Measurements from ENCODE around the gene CDKN2C.
A peak's percentile ranks its signal among the peaks of the same experiment; 100 is the strongest.

The CDKN2C gene

GRCh38 chr1:50964863-50965262 lies 5.2 kb upstream of the CDKN2C start:
- peaks cover 0 to 13% of the 10 kb centered on the region in 2 donors for H3K4me1 ChIP-seq (ENCODE audit: control insufficient read depth in 1 of 2, insufficient read depth in 2 of 2, low read length in 2 of 2)
- H3K36me3 ChIP-seq (ENCODE audit: control insufficient read depth in 1 of 2, insufficient read depth in 2 of 2, low read length in 2 of 2), result no peaks in the 10 kb centered on the region
- no peak overlapping the region for H3K27ac ChIP-seq (ENCODE audit: low read depth, low read length)
- no peak overlapping the region for H3K4me3 ChIP-seq (ENCODE audit: low read depth in 1 of 2, low read length in 2 of 2)
- H3K9me3 ChIP-seq (ENCODE audit: control insufficient read depth in 1 of 2, low read length in 2 of 2), result no peaks in the 10 kb centered on the region
- no peak overlapping the region for H3K9ac ChIP-seq (ENCODE audit: low read depth in 1 of 2, low read length in 2 of 2)
- no peaks in the 10 kb centered on the region for H3K27me3 ChIP-seq (ENCODE audit: control insufficient read depth in 1 of 2, insufficient read depth in 2 of 2, low read length in 2 of 2)

DNA sequence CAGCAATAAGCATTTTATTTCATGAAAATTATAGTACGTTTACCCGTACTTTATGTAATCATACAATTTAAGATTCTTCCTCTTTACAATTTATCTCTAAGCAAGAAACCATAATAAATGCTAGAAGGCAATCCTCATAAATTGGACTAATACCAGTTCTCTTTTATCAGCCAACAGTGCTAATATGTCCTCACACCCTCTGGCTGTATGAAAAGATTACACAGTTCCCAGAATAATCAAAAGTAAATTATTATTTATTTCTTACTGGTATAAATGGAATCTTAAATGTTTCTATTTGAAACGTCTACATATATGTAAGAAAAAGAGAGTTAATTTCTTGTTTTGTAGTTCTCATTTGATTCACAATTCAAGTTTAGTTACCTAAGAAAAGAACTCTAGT lies 3.1 kb upstream of the CDKN2C start:
- H3K9me3 ChIP-seq (ENCODE audit: control insufficient read depth in 1 of 2, low read length in 2 of 2), result no peaks in the 10 kb centered on the region
- H3K4me1 ChIP-seq (ENCODE audit: control insufficient read depth in 1 of 2, insufficient read depth in 2 of 2, low read length in 2 of 2), result peaks cover 0 to 12% of the 10 kb centered on the region in 2 donors
- H3K4me3 ChIP-seq (ENCODE audit: low read depth in 1 of 2, low read length in 2 of 2), result peak overlapping the region in 1 of 2 donors; percentile 99
- peak overlapping the region in 1 of 2 donors; percentile 86 for H3K9ac ChIP-seq (ENCODE audit: low read depth in 1 of 2, low read length in 2 of 2)
- no peaks in the 10 kb centered on the region for H3K27me3 ChIP-seq (ENCODE audit: control insufficient read depth in 1 of 2, insufficient read depth in 2 of 2, low read length in 2 of 2)
- no peak overlapping the region for H3K27ac ChIP-seq (ENCODE audit: low read depth, low read length)
- H3K36me3 ChIP-seq (ENCODE audit: control insufficient read depth in 1 of 2, insufficient read depth in 2 of 2, low read length in 2 of 2), result no peaks in the 10 kb centered on the region

- Histone ChIP-seq H3K4me1 (ENCODE audit: control insufficient read depth in 1 of 2, insufficient read depth in 2 of 2, low read length in 2 of 2) (peaks cover 0 to 12% of the 10 kb centered on the region in 2 donors), H3K27ac (ENCODE audit: low read depth, low read length) (peak overlapping the region; percentile 99), H3K36me3 (ENCODE audit: control insufficient read depth in 1 of 2, insufficient read depth in 2 of 2, low read length in 2 of 2) (no peaks in the 10 kb centered on the region), H3K9ac (ENCODE audit: low read depth in 1 of 2, low read length in 2 of 2) (peak overlapping the region; percentile 70 to 86), H3K27me3 (ENCODE audit: control insufficient read depth in 1 of 2, insufficient read depth in 2 of 2, low read length in 2 of 2) (no peaks in the 10 kb centered on the region), H3K9me3 (ENCODE audit: control insufficient read depth in 1 of 2, low read length in 2 of 2) (no peaks in the 10 kb centered on the region), H3K4me3 (ENCODE audit: low read depth in 1 of 2, low read length in 2 of 2) (peak overlapping the region; percentile 99)
Observed at GRCh38 chr1:50967416-50968157, 2.5 kb upstream of the CDKN2C start.

GRCh38 chr1:50968158-50968820 lies 1.8 kb upstream of the CDKN2C start:
- Histone ChIP-seq H3K4me1 (ENCODE audit: control insufficient read depth in 1 of 2, insufficient read depth in 2 of 2, low read length in 2 of 2) (peaks cover 0 to 12% of the 10 kb centered on the region in 2 donors), H3K9me3 (ENCODE audit: control insufficient read depth in 1 of 2, low read length in 2 of 2) (no peaks in the 10 kb centered on the region)

DNA sequence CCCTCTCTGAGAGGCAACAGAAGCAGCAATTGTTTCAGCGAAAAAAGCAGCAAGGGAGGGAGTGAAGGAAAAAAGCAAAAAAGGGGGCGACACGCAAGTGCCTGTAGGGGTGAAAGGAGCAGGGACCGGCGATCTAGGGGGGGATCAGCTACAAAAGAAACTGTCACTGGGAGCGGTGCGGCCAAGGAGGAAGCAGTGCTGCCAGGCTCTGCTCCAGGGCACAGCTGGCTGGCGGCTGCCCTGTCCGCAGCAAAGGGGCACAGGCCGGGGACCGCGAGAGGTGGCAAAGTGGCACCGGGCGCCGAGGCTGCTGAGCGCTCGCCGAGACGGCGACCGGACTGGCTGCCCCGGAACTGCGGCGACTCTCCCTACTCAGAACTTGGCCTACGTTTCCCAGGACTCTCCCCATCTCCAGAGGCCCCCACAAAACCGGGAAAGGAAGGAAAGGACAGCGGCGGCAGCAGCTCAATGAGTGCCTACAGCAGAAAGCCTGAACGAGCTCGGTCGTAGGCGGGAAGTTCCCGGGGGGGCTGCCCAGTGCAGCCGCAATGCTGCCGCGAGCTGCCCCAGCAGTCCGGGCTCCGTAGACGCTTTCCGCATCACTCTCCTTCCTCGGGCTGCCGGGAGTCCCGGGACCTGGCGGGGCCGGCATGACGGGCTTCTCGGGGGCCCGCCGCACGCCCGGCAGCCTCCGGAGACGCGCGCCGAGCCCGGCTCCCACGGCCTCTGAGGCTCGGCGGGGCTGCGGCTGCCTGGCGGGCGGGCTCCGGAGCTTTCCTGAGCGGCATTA lies 1.0 kb upstream of the CDKN2C start:
- H3K27ac ChIP-seq (ENCODE audit: low read depth, low read length), result peak overlapping the region; percentile 83
- no peaks in the 10 kb centered on the region for H3K27me3 ChIP-seq (ENCODE audit: control insufficient read depth in 1 of 2, insufficient read depth in 2 of 2, low read length in 2 of 2)
- H3K9me3 ChIP-seq (ENCODE audit: control insufficient read depth in 1 of 2, low read length in 2 of 2), result no peaks in the 10 kb centered on the region
- H3K9ac ChIP-seq (ENCODE audit: low read depth in 1 of 2, low read length in 2 of 2), result peak overlapping the region; percentile 86 to 98
- peak overlapping the region; percentile 99 for H3K4me3 ChIP-seq (ENCODE audit: low read depth in 1 of 2, low read length in 2 of 2)
- H3K36me3 ChIP-seq (ENCODE audit: control insufficient read depth in 1 of 2, insufficient read depth in 2 of 2, low read length in 2 of 2), result no peaks in the 10 kb centered on the region
- peaks cover 0 to 12% of the 10 kb centered on the region in 2 donors for H3K4me1 ChIP-seq (ENCODE audit: control insufficient read depth in 1 of 2, insufficient read depth in 2 of 2, low read length in 2 of 2)

More at GRCh38 chr1:50968158-50968820, 1.8 kb upstream of the CDKN2C start:
- Histone ChIP-seq H3K9ac (ENCODE audit: low read depth in 1 of 2, low read length in 2 of 2) (peak overlapping the region; percentile 86 to 98), H3K4me3 (ENCODE audit: low read depth in 1 of 2, low read length in 2 of 2) (peak overlapping the region; percentile 99), H3K36me3 (ENCODE audit: control insufficient read depth in 1 of 2, insufficient read depth in 2 of 2, low read length in 2 of 2) (no peaks in the 10 kb centered on the region), H3K27me3 (ENCODE audit: control insufficient read depth in 1 of 2, insufficient read depth in 2 of 2, low read length in 2 of 2) (no peaks in the 10 kb centered on the region), H3K27ac (ENCODE audit: low read depth, low read length) (peak overlapping the region; percentile 99)

DNA sequence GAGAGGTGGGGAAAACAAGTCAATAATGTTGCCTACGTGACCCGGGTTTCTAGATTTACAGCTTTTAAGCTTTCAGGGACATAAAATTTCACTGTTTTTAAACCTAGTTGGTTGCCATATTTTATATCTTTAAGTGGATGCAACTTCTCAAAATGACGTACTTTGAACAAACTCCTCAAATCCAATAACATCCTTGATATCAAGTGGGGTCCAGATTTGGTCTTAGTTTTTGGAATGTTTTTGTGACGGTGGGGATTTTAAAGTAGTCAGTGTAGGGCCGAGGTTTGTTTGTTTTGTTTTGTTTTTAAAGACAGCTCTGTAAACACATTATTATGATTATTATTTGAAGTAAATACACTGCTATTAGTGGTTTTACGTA lies 453 bp downstream of the CDKN2C start:
- peaks cover 0 to 12% of the 10 kb centered on the region in 2 donors for H3K4me1 ChIP-seq (ENCODE audit: control insufficient read depth in 1 of 2, insufficient read depth in 2 of 2, low read length in 2 of 2)

GRCh38 chr1:50970931-50971582 lies 1.0 kb downstream of the CDKN2C start:
- Histone ChIP-seq H3K9ac (ENCODE audit: low read depth in 1 of 2, low read length in 2 of 2) (peak overlapping the region; percentile 86 to 98), H3K4me3 (ENCODE audit: low read depth in 1 of 2, low read length in 2 of 2) (peak overlapping the region; percentile 99), H3K9me3 (ENCODE audit: control insufficient read depth in 1 of 2, low read length in 2 of 2) (no peaks in the 10 kb centered on the region), H3K36me3 (ENCODE audit: control insufficient read depth in 1 of 2, insufficient read depth in 2 of 2, low read length in 2 of 2) (no peaks in the 10 kb centered on the region), H3K4me1 (ENCODE audit: control insufficient read depth in 1 of 2, insufficient read depth in 2 of 2, low read length in 2 of 2) (peaks cover 0 to 12% of the 10 kb centered on the region in 2 donors), H3K27me3 (ENCODE audit: control insufficient read depth in 1 of 2, insufficient read depth in 2 of 2, low read length in 2 of 2) (no peaks in the 10 kb centered on the region), H3K27ac (ENCODE audit: low read depth, low read length) (no peak overlapping the region)

More for the DNA sequence above, 453 bp downstream of the CDKN2C start:
- no peaks in the 10 kb centered on the region for H3K27me3 ChIP-seq (ENCODE audit: control insufficient read depth in 1 of 2, insufficient read depth in 2 of 2, low read length in 2 of 2)
- no peaks in the 10 kb centered on the region for H3K36me3 ChIP-seq (ENCODE audit: control insufficient read depth in 1 of 2, insufficient read depth in 2 of 2, low read length in 2 of 2)
- H3K27ac ChIP-seq (ENCODE audit: low read depth, low read length), result peak overlapping the region; percentile 83
- peak overlapping the region; percentile 99 for H3K4me3 ChIP-seq (ENCODE audit: low read depth in 1 of 2, low read length in 2 of 2)
- peak overlapping the region; percentile 86 to 98 for H3K9ac ChIP-seq (ENCODE audit: low read depth in 1 of 2, low read length in 2 of 2)
- H3K9me3 ChIP-seq (ENCODE audit: control insufficient read depth in 1 of 2, low read length in 2 of 2), result no peaks in the 10 kb centered on the region

DNA sequence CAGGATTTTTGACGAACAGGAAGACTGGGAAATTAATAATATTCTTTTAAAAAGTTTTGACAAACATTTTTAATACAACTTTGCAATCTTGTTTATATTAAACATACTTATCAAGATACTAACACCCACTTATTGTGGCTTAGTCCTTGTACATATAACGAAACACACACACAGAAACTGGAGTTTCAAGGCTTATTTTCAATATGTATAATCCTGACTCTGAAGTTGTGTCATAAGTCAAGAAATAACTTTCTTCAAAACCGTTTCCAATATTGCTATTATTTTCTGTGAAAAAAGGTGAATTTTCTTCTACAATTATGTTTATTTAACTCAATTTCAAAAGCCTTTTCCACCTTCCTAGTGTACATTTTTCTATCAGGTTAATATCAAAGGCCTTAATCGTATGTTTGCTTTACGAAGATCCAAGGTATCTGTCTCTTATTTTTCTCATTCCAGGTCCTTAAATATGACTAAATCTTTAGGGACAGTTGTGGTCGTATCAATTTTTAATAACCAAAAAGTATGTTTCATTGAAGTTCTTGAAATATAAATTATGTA lies 1.8 kb downstream of the CDKN2C start:
- Histone ChIP-seq H3K9me3 (ENCODE audit: control insufficient read depth in 1 of 2, low read length in 2 of 2) (no peaks in the 10 kb centered on the region), H3K4me1 (ENCODE audit: control insufficient read depth in 1 of 2, insufficient read depth in 2 of 2, low read length in 2 of 2) (peaks cover 0 to 18% of the 10 kb centered on the region in 2 donors), H3K36me3 (ENCODE audit: control insufficient read depth in 1 of 2, insufficient read depth in 2 of 2, low read length in 2 of 2) (no peaks in the 10 kb centered on the region), H3K27ac (ENCODE audit: low read depth, low read length) (no peak overlapping the region), H3K4me3 (ENCODE audit: low read depth in 1 of 2, low read length in 2 of 2) (peak overlapping the region; percentile 13 to 23), H3K27me3 (ENCODE audit: control insufficient read depth in 1 of 2, insufficient read depth in 2 of 2, low read length in 2 of 2) (no peaks in the 10 kb centered on the region), H3K9ac (ENCODE audit: low read depth in 1 of 2, low read length in 2 of 2) (peak overlapping the region in 1 of 2 donors; percentile 6)

DNA sequence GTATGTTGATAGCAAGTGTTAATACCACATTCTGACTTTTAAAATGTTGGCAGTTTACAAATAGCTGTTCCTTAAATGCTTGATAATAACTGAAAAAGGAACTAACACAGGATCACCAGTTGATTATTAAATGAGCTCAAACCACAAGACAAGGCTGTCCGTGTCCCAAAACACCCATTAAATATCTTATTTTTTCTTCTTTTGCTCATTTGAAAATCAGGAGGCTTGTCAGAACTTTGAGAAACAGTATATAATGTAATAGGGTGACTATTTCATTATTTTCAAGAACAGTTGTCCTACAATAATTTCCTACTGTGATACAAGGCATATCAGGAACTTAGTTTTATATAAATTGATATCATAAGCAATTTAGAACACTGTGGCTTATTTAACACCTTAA lies 2.7 kb downstream of the CDKN2C start:
- Histone ChIP-seq H3K27ac (ENCODE audit: low read depth, low read length) (no peak overlapping the region), H3K4me1 (ENCODE audit: control insufficient read depth in 1 of 2, insufficient read depth in 2 of 2, low read length in 2 of 2) (peaks cover 0 to 13% of the 10 kb centered on the region in 2 donors), H3K9ac (ENCODE audit: low read depth in 1 of 2, low read length in 2 of 2) (no peak overlapping the region)

More for the DNA sequence above, 2.7 kb downstream of the CDKN2C start:
- Histone ChIP-seq H3K36me3 (ENCODE audit: control insufficient read depth in 1 of 2, insufficient read depth in 2 of 2, low read length in 2 of 2) (no peaks in the 10 kb centered on the region), H3K9me3 (ENCODE audit: control insufficient read depth in 1 of 2, low read length in 2 of 2) (no peaks in the 10 kb centered on the region), H3K4me3 (ENCODE audit: low read depth in 1 of 2, low read length in 2 of 2) (no peak overlapping the region), H3K27me3 (ENCODE audit: control insufficient read depth in 1 of 2, insufficient read depth in 2 of 2, low read length in 2 of 2) (no peaks in the 10 kb centered on the region)

Data from duodenal mucosa (tissue), 2 donors.